GM12891 (cell line): ENCODE data around the gene VPS11.

Source experiments
- DNase-seq: peaks from one replicate; pipeline ENCODE4 v3.0.0; 2011; ENCODE audit warnings: low spot score; ENCODE audit not compliant: insufficient read length
- FAIRE-seq: peaks from 2 replicates; lab custom pipeline; 2011; peaks lifted over from hg19 to GRCh38; lab: Jason Lieb, UNC
- PAX5 ChIP-seq: IDR thresholded peaks from 2 replicates; pipeline ENCODE4 v1.6.1; 2011; ENCODE audit warnings: low read length, moderate library complexity, mild to moderate bottlenecking; ENCODE audit not compliant: insufficient read depth, severe bottlenecking
- POLR2A ChIP-seq: IDR thresholded peaks from 2 replicates; pipeline ENCODE4 v1.6.1; 2011; ENCODE audit warnings: low read depth, low read length, control low read depth
- POLR2AphosphoS5 ChIP-seq: IDR thresholded peaks from 2 replicates; pipeline ENCODE4 v1.6.1; 2011; ENCODE audit warnings: low read depth, low read length, control low read depth
- POU2F2 ChIP-seq: IDR thresholded peaks from 2 replicates; pipeline ENCODE4 v1.6.1; 2011; ENCODE audit warnings: low read depth, mild to moderate bottlenecking, control low read depth, low read length, moderate library complexity
- SPI1 ChIP-seq: IDR thresholded peaks from 2 replicates; pipeline ENCODE4 v1.6.1; 2011; ENCODE audit warnings: low read depth, low read length, control low read depth
- TAF1 ChIP-seq: IDR thresholded peaks from 2 replicates; pipeline ENCODE4 v1.6.1; 2011; ENCODE audit warnings: low read depth, low read length, control low read depth

VPS11 gene

GRCh38 chr11:119116601-119117000, 49.0 kb downstream of the VPS11 start:
- TF ChIP-seq POLR2A (no peak), TAF1 (no peak), PAX5 (no peak), POLR2AphosphoS5 (no peak), SPI1 (no peak), POU2F2 (no peak)
- DNase-seq (no peak), FAIRE-seq (no peak)

- DNase-seq: no peak
- TF ChIP-seq POLR2AphosphoS5 (no peak), PAX5 (no peak), POLR2A (no peak), TAF1 (no peak), POU2F2 (no peak), SPI1 (no peak)
- no peak for FAIRE-seq
Observed at GRCh38 chr11:119117004-119117706, 49.5 kb downstream of the VPS11 start.

GRCh38 chr11:119118227-119118626, 50.6 kb downstream of the VPS11 start:
- no peak for TF ChIP-seq POU2F2
- TF ChIP-seq POLR2A: no peak
- no peak for TF ChIP-seq TAF1
- TF ChIP-seq POLR2AphosphoS5: no peak
- no peak for TF ChIP-seq SPI1
- no peak for TF ChIP-seq PAX5
- DNase-seq (no peak), FAIRE-seq (no peak)

- TF ChIP-seq POU2F2: no peak
- no peak for TF ChIP-seq POLR2A
- TF ChIP-seq PAX5: no peak
- no peak for TF ChIP-seq SPI1
- TF ChIP-seq TAF1: no peak
- no peak for TF ChIP-seq POLR2AphosphoS5
- FAIRE-seq: no peak
- no peak for DNase-seq
Observed at GRCh38 chr11:119118946-119119345, 51.3 kb downstream of the VPS11 start.

GRCh38 chr11:119120639-119121007, 53.0 kb downstream of the VPS11 start:
- no peak for TF ChIP-seq TAF1
- no peak for TF ChIP-seq POU2F2
- no peak for TF ChIP-seq POLR2A
- TF ChIP-seq PAX5: no peak
- no peak for TF ChIP-seq POLR2AphosphoS5
- no peak for TF ChIP-seq SPI1
- FAIRE-seq: no peak

GRCh38 chr11:119121008-119121810, 53.6 kb downstream of the VPS11 start, which contains the start of gene HINFP:
Gene HINFP (plus strand): TSS chr11:119121580. CDS start chr11:119126945, 5,365 bp downstream.
- DNase-seq (peak; percentile 97), FAIRE-seq (peak; percentile 100)
- TF ChIP-seq PAX5 (no peak), TAF1 (peak; percentile 72), POU2F2 (no peak), POLR2AphosphoS5 (peak; percentile 67), POLR2A (peak; percentile 64; the same call in 1 of the 2 replicates), SPI1 (peak; percentile 34; the same call in 1 of the 2 replicates)

More at GRCh38 chr11:119120639-119121007, 53.0 kb downstream of the VPS11 start:
- no peak for DNase-seq

- no peak for DNase-seq
- FAIRE-seq: no peak
- TF ChIP-seq TAF1: no peak
Observed at GRCh38 chr11:119121811-119122124, 54.1 kb downstream of the VPS11 start.

GRCh38 chr11:119125821-119126220, 58.2 kb downstream of the VPS11 start:
- DNase-seq: no peak
- TF ChIP-seq PAX5 (no peak), POLR2AphosphoS5 (no peak), TAF1 (no peak), POLR2A (no peak), POU2F2 (no peak), SPI1 (no peak)
- no peak for FAIRE-seq

- no peak for FAIRE-seq
- no peak for DNase-seq
- TF ChIP-seq POLR2AphosphoS5 (no peak), TAF1 (no peak), SPI1 (no peak), POLR2A (no peak), PAX5 (no peak), POU2F2 (no peak)
Observed at GRCh38 chr11:119126675-119127268, 59.2 kb downstream of the VPS11 start.

GRCh38 chr11:119130662-119131061, 63.0 kb downstream of the VPS11 start:
- DNase-seq: no peak
- TF ChIP-seq POLR2AphosphoS5: no peak
- no peak for TF ChIP-seq TAF1
- no peak for TF ChIP-seq POLR2A
- no peak for TF ChIP-seq SPI1
- no peak for TF ChIP-seq PAX5
- no peak for TF ChIP-seq POU2F2
- FAIRE-seq: no peak
